Stimulated activated CD8-positive, alpha-beta memory T cell treated with anti-CD3 and anti-CD28 coated beads, Interleukin-15, amount 100 ng/mL, for 1 hour (primary cell): ENCODE results near the gene NRIP2.
A peak's percentile ranks its signal among the peaks of the same experiment; 100 is the strongest.
"Not testable (repeated sequence)": the region's sequence is repeated elsewhere in the genome, so short reads cannot be mapped to it uniquely, and the experiment has no call there.

Experiments used
- DNase-seq: peaks from one replicate; pipeline ENCODE4 v3.0.0-alpha.2; 2020; ENCODE audit warnings: low read depth

NRIP2 gene, protein sequence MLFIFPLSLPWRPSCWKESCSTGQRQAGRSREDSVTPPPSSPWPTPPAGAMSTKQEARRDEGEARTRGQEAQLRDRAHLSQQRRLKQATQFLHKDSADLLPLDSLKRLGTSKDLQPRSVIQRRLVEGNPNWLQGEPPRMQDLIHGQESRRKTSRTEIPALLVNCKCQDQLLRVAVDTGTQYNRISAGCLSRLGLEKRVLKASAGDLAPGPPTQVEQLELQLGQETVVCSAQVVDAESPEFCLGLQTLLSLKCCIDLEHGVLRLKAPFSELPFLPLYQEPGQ

DNA sequence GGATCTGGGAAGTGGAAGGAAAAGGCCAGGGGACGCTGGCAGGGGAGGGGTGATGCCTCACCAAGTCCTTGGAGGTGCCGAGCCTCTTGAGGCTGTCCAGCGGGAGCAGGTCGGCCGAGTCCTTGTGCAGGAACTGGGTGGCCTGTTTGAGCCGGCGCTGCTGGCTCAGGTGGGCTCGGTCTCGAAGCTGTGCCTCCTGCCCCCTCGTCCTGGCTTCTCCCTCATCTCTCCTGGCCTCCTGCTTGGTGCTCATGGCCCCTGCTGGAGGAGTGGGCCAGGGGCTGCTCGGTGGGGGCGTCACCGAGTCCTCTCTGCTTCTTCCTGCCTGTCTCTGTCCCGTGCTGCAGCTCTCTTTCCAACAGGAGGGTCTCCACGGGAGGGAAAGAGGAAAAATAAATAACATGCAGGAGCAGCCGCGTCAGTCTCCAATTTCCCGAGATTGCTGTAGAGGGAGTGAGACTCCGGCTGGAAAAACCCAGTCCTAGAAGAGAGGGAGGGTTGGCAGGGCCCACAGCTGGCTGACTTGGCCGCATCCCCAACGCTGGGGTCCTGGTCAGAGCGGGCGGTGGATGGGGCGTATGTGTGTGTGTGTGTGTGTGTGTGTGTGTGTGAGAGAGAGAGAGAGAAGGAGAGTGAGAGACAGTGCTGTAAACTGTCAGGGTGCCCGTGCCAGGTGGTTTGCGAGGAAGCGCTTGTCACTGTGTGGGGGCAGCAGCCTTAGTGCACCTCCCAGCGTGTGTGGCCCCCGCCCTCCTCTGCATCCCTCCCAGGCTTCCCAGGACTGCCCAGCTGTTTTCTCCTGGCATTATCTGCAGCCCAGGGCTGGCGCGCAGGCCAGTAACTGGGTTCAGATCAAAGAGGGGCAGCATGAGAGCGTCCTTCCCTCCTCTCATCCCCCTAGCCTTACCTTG is at the start of gene NRIP2:
Gene NRIP2 (minus strand): TSS at position 455 of the 911 bp plus-strand sequence. CDS start 52 bp downstream, at position 403.
- DNase-seq, result no peak

DNA sequence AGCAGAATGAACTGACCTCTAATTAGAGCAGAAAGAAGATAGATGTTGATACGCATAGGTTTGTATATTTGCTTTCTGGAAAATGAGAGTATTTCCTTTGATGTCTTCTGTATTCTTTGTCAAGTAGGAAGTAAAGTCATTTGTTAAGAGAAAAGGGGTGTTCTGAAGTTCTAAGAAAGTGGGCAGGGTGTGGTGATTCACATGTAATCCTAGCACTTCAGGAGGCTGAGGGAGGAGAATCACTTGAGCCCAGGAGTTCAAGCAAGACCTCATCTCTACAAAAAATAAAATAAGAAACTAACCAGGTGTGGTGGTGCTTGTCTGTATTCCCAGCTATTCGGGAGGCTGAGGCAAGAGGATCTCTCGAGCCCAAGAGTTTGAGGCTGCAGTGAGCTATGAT is 45.0 kb upstream of the NRIP2 start:
- DNase-seq, result no peak

DNA sequence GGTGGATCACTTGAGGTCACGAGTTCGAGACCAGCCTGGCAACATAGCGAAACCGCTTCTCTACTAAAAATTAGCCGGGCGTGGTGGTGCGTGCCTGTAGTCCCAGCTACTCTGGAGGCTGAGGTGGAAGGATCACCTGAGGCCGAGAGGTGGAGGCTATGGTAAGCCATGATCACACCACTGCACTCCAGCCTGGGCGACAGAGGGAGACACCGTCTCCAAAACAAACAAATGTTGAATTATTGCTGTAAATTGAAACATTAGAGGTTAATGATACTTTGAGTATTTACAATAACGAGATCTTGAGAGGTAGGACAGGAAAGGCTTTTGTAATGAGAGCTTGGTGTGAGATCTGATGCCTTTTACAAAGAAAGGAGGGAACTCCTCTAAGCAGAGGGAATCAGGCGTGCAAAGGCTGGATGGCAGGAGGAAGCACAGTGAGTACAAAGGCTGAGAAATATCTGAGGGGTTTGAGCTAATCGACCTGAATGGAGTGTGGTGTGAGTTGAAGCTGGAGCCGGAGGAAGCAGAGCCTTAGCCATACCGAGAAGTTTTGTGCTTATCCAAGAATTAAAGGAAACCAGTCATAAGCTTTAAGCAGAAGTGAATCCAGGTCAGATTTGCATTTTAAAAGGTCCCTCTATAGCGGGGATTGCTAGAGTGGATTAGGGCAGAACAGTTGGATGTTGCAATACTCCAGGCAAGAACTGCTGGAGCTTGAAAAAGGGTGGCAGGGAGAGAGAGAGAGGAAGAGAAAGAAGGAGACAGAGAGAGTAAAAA is 43.3 kb upstream of the NRIP2 start:
- DNase-seq, result no peak

DNA sequence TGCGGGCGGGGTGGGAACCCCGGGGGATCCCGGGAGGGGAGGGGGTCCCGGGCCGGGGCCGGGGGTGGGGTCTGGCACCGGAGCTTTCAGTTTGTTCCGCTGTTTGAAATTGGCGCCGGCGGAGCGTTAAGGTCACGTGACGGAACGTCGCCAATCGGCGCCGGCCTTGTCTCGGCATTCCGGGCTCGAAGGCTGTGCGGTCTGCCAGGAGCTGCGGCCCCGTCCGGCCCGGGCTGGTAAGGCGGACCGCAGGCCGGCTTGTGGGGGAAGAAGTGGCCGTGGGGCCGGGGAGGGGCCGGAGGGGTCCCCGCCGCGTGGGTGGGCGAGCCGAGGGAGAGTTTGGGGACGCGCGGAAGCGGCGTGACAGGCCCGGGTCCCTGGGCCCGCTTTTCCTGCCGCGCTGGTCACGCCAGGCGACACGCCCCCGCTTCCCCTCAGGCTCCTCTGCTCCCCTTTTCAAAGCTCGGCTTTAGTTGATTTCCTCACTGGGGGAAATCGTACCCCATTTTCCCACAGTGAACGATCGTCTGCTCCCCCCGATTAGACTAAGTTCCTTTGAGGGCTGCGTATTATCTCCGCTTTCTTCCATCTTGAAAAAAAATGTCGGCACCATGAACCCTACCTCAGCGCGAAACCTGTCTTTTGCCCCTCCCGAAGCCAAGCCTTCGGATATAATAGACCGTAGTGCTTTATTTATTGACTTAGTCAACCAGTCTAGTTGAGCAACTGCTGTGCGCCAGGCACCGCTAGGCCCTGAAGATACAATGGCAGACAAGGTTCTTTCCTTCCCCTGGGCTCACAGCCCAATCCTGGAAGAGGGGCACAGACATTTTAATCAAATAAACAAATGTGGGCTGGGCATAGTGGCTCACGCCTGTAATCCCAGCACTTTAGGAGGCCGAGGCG is 42.5 kb upstream of the NRIP2 start, which contains the start of the genes FOXM1 and RHNO1:
Gene FOXM1 (minus strand): TSS at position 128 of the 906 bp plus-strand sequence. CDS start 2,696 bp downstream, outside the sequence.
Gene RHNO1 (plus strand): TSS at position 177 of the 906 bp plus-strand sequence. CDS start 8,144 bp downstream, outside the sequence.
- DNase-seq, result peak; percentile 72

DNA sequence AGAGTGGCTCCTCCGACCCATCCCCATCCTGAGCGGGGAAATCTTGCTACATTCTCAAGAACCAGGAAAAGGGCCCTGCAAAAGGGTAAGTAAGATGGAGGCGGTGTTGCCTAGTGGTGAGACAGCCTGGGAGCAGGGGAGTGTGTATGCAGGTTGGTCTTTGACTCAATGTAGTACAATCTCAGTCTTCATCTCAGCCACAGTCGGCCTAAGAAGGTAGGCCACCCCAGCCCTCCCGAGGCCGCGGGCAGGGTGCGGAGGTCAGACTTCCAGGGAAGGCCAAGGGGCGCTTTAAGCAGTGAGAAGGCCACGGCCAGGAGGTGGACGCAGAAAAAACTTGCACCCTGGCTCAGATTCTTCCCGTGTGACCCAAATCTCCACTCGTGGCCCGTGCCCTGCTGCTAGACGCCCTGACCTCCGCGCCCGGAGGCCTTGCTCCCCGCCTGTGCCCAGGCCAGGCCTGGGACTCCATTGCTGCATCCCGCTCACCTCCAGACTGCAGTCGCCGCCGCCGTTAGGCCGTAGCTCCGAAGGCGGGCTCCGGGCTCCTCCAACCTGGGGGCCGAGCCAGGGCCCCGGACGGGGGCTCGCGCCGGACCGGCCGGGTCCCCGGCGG is 41.7 kb upstream of the NRIP2 start:
- no peak for DNase-seq

DNA sequence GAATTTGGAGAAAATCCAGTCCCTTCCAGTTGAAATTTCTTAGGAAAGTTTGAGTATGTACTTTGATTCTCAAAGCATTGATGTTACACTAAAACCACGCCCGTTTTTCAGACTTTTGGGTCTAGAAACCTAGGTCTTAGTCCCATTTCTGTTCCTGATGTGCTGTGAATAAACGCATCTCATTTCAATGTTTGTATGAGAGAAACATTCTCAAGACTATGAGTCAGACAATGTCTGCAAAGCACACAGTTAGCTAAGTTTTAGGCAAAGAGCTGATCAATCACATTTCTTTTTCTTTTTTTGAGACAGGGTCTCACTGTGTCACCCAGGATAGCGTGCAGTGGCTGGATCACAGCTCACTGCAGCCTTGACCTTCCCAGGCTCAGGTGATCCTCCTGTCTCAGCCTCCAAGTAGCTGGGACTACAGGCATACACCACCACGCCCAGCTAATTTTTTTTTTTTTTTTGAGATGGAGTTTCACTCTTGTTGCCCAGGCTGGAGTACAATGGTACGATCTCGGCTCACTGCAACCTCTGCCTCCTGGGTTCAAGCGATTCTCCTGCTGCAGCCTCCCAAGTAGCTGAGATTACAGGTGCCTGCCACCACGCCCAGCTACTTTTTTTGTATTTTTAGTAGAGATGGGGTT is 34.3 kb upstream of the NRIP2 start:
- not testable (repeated sequence) for DNase-seq

DNA sequence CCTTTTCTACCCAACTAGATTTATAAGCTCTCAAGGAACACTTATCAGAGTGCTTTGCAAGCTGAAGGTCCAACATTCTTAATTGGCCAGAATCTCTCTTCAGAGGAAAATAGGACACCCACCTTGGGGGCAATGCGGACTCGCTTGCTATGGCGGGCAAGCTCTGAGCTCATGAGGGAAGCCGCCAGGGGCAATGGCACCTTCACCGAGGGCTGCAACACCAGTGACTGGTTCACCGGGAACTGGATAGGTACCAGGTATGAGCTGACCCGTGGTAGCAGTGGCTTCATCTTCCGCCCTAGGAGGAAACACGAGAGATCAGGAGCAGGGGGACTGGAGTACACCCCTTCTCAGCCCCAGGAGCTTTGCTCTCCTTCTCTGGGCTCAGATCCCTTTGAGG is 29.4 kb upstream of the NRIP2 start:
- no peak for DNase-seq

DNA sequence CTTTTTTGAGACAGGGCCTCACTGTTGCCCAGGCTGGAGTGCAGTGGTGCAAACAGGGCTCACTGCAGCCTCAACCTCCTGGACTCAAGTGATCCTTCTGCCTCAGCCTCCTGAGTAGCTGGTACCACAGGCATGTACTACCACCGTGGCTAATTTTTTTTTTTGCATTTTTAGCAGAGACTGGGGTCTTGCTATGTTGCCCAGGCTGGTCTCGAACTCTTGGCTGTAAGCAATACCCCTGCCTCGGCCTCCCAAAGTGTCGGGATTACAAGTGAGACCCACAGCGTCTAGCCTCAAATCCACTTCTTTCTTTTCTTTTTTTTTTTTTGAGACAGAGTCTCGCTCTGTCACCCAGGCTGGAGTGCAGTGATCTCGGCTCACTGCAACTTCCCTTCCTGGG is 28.6 kb upstream of the NRIP2 start:
- DNase-seq, result not testable (repeated sequence)

DNA sequence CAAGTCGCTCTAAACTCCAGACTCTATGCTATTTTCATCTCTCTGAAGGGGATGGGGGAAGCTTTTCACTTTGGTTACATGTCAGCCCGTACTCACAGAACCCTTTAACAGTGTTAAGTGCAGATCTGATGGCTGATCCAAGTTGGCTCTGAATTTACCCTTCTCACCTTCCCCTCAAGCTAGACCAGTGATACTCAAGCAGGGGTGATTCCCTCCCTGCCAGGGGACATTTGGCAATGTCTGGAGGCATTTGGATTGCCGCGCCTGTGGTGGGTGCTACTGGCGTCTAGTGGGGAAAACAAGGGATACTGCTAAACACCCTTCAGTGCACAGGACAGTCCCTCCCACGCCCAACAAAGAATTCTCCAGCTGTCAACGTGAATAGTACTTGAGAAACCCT is 28.0 kb upstream of the NRIP2 start:
- no peak for DNase-seq

DNA sequence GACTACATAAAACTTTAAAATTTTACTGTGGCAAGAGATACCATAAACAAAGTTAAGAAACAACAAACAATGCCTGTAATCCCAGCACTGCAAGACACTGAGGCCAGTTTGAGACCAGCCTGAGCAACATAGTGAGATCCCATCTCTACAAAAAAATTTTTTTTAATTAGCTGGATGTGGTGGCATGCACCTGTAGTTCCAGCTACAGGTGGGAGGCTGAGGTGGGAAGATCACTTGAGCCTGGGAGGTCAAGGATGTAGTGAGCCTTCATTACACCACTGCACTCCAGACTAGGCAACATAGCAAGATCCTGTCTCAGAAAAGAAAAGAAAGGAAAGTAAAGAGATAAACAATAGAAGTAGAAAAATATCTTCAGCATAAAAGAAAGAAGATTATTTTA is 25.3 kb upstream of the NRIP2 start:
- DNase-seq, result no peak

DNA sequence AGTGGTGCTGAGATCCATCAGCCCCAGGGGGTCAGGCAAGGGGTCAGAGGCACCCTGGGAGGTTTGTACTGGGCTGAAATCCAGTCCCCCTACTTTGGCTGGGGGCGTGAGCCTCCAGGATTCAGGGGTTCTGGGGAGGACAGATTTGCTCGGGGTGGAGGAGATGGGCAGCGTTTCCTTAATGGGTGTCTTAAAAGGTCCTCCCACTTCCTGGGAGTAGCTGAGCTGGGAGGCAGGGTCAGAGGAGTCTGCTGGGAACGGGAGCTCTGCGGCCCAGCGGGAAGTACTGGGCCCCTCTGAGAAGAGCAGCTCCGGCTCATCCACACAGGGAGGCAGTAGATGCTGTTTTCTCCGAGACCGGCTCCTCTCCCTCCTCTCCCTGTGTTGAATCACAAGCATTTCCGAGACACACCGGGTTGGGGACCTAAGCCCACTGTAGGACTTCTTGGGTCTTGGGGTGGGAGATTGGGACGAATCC is 24.1 kb upstream of the NRIP2 start:
- DNase-seq, result no peak

DNA sequence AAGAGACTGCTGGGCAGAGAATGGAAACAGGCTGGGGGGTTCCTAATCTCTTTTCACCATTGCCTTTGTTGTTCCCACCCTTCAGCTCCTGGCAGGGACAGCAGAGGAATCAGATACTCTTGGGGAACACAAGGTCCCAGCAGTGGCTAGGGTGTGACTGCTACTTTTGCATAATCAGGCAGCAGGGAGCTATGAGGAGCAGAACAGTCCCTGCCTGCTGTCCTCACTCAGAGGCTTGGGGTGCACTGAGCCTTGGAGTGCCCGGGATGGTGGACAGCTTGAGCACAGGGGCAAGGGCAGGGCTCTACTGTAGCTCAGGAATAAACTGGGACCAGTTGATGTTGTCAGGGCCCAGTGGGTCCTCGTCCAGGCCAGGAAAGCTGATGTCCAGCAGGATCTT is 23.5 kb upstream of the NRIP2 start:
- DNase-seq, result no peak

DNA sequence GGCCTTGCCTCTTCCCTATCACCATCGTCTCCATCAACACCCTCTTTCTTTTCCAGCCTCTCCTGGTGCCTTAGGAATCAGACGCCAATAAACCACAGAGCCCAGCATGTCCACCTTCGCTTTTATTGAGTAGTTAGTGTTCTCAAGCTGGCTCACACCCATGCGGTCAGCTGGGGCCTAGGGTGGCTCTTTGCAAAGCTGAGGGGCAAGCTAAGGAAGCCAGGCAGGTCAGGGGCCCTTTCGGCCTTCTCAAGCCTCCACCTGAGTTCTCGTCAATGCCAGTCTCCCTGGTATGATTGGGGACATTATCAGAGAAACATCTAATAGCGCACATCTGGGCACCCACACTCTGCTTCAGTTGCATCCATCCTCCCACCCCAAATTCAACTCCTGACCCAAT is 22.7 kb upstream of the NRIP2 start:
- no peak for DNase-seq

DNA sequence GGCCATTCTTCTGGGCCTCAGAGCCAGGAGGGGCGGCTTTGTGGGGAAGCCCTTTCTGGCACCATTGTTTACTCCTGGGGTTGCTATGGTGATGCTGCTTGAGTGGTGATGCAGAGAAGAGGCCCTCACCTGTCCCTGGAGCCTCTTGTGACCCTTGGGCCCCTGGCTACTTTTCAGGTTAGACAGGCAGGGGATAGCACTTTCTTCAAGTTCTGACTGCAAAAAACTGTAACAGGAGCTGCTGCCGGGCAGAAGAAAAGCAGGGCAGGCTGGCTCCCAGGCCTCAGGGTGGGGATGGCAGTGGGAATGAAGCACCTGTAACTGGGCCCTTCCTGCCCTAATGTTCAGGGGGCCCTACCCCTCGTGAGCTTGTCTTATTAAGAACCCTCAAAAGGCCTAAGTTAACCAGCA is 22.2 kb upstream of the NRIP2 start, which contains the start of gene TEX52:
Gene TEX52 (minus strand): TSS at position 19 of the 411 bp plus-strand sequence. CDS start 13 bp downstream, at position 6.
- DNase-seq, result no peak

DNA sequence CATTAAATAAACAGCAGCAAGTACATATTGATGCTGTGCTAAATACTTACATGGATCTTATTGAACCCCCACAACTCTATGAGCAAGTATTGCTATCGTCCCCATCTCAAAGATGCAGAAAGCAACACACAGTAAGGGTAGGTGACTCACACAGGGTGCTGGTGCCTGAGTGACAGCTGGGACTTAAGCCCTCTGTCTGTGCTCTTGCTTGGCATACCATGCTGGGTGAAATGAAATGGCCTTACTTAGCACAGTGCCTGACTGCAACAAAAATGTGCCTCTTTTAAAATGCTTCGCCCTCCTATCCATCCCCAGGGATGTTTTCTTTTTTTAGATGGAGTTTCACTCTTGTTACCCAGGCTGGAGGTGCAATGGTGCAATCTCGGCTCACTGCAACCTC is 21.2 kb upstream of the NRIP2 start:
- DNase-seq, result no peak

DNA sequence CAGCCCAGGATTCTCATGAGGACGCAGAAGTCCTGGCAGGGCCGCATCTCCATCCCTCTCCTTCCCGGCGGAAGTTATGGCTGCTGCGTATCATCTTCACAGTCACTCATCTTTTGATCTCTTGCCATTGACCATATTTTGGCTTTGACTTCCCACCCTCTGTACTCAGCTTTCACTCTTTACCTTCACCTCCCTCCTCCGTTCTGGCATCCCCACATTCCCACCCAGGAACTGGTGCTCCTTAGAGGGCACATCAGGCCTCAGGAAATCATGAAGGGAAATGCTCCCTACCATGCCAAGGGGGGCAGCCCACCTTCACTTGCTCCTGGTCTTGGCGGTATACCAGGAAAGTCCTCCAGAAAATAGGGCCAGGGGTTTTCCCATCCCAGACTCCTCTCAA is 20.7 kb upstream of the NRIP2 start:
- DNase-seq, result no peak

DNA sequence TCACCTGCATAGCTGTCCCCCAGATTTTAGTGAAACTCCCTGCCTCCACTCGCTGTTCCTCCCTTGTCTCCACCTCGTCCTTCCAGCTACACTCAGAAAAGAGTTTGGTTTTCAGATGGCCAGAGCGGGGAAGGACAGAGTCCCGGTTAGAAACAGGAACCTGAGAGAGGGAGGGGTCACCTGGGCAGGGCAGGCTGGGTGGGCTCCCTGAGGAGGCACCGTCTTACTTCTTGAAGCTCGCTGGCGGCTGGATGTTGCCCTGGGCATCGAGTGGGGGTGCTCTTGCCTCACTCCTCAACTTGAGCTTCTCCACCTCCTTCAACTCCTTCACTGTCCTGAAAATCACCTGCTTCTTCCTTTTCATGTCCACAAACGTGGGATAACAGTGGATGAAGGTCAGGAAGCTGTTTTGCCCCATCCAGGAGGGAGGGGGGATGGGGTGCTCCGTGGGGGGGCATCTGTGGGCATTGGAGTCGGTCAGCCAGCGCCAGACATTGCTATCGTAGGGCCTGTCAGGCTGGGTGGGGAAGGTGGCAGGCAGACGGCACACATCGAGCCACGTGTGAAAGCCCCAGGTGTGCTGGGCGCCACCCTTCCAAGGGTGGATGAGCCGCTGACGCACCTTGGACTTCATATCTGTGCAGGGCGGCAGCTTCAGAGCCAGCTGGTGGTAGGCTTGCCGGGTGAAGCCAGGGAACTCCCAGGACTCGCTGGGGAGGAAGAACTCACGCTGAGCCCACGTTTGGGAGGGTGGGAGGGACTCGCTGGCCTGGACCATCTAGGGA is 20.0 kb upstream of the NRIP2 start:
- no peak for DNase-seq

DNA sequence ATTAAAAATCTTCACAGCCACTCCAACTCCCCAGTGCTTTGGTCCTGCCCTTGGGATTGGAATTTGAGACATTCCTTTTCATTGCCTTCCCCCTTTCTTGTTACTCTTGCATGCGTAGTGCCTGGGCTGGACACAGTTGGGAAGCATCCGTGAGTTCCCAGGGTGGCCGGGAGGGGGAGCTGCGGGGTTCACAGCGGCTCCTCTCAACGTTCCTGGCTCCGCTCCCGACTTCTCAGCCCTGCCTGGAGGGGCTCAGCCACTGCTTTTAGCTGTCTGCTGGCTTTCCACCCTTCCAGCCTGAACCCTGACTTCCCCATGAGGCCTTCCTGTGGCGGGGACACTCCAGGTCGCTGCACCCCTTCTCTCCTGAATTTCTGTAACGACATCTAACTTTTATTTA is 18.8 kb upstream of the NRIP2 start:
- no peak for DNase-seq

DNA sequence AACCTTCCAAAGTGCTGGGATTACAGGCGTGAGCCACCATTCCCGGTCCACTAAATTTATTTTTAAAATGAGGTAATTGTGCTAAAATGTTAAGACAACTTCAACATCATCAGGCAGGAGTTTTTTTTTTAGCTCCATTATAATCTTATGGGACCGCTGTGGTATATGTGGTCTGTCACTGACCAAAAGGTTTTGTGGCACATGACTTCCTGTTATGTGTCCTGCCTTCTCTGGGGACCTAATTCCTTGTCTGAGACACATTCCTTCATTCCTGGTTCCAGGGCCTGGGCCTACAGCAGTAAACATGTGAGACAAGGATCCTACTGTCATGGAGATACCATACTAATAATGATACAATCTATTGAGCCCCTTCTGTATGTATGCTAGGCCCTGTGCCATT is 17.1 kb upstream of the NRIP2 start:
- no peak for DNase-seq
